Ovary (tissue), 3 donors: ENCODE results near the gene ADCY9.

Source experiments
- CTCF ChIP-seq, 3 donors: fragments of 450-650 bp in 2 of 3; fragments of 200-600 bp in 1 of 3; IDR thresholded peaks; one replicate each; pipeline versions ENCODE4 v1.5.1 to v1.8.0; 2016 to 2022; ENCODE audit warnings: antibody characterized with exemption in 3 of 3, mild to moderate bottlenecking in 1 of 3
- EP300 ChIP-seq: sonication (generic); formaldehyde crosslinking; IDR thresholded peaks from one replicate; pipeline ENCODE4 v1.6.1; 2017; ENCODE audit warnings: antibody characterized with exemption
- POLR2A ChIP-seq: fragments of 450-650 bp; IDR thresholded peaks from one replicate; pipeline ENCODE4 v1.6.1; 2017; ENCODE audit warnings: antibody characterized with exemption, mild to moderate bottlenecking, moderate library complexity
- donor health status: DM: no; HTN: no; CAD: no.

GRCh38 chr16:3952737-3953131 lies 163.5 kb downstream of the ADCY9 start:
- TF ChIP-seq EP300 (no peak), POLR2A (no peak), CTCF (IDR thresholded peaks at IDR 0.05) (no peak)
